ENCODE data around the gene PCDHGA12.
"Not testable (repeated sequence)": the region's sequence is repeated elsewhere in the genome, so short reads cannot be mapped to it uniquely, and the experiment has no call there.

Gene PCDHGA12

GRCh38 chr5:141409598-141410306, 20.6 kb upstream of the PCDHGA12 start:
- no peak for FAIRE-seq

- no peak for FAIRE-seq
These were observed 18.7 kb upstream of the PCDHGA12 start for GRCh38 chr5:141411575-141411974.

- FAIRE-seq = no peak
These were observed 17.3 kb upstream of the PCDHGA12 start, which contains the start of gene PCDHGA10 for GRCh38 chr5:141412854-141413539. Gene PCDHGA10, plus strand, starts transcription at chr5:141412987. Its CDS starts 189 bp downstream, at chr5:141413176.

GRCh38 chr5:141413540-141414069, 16.7 kb upstream of the PCDHGA12 start:
- no peak for FAIRE-seq

- FAIRE-seq = not testable (repeated sequence)
These were observed 15.6 kb upstream of the PCDHGA12 start for GRCh38 chr5:141414548-141415274.

GRCh38 chr5:141415275-141415618, 15.1 kb upstream of the PCDHGA12 start:
- not testable (repeated sequence) for FAIRE-seq

GRCh38 chr5:141417494-141418172, 12.7 kb upstream of the PCDHGA12 start, which contains the start of gene PCDHGB7:
Gene PCDHGB7, plus strand, starts transcription at chr5:141417677. Its CDS starts 183 bp downstream, at chr5:141417860.
- FAIRE-seq = not testable (repeated sequence)

GRCh38 chr5:141419074-141419880, 11.0 kb upstream of the PCDHGA12 start:
- no peak for FAIRE-seq

GRCh38 chr5:141420855-141421488, 9.3 kb upstream of the PCDHGA12 start, which contains the start of gene PCDHGA11:
Gene PCDHGA11, plus strand, starts transcription at chr5:141421051. Its CDS starts 177 bp downstream, at chr5:141421228.
- no peak for FAIRE-seq

- FAIRE-seq = no peak
These were observed 8.8 kb upstream of the PCDHGA12 start for GRCh38 chr5:141421489-141421855.

- no peak for FAIRE-seq
These were observed 7.5 kb upstream of the PCDHGA12 start for GRCh38 chr5:141422742-141423291.

- FAIRE-seq = no peak
These were observed 2.4 kb upstream of the PCDHGA12 start for GRCh38 chr5:141427783-141428426.

GRCh38 chr5:141431286-141431685, 979 bp downstream of the PCDHGA12 start:
- no peak for FAIRE-seq

GRCh38 chr5:141432308-141432707, 2.0 kb downstream of the PCDHGA12 start:
- FAIRE-seq = not testable (repeated sequence)

- not testable (repeated sequence) for FAIRE-seq
These were observed 2.4 kb downstream of the PCDHGA12 start for GRCh38 chr5:141432726-141433125.

- FAIRE-seq = no peak
These were observed 3.7 kb downstream of the PCDHGA12 start for GRCh38 chr5:141434006-141434405.

- FAIRE-seq = no peak
These were observed 6.9 kb downstream of the PCDHGA12 start for GRCh38 chr5:141437221-141437620.

GRCh38 chr5:141439411-141440141, 9.3 kb downstream of the PCDHGA12 start:
- FAIRE-seq = no peak

GRCh38 chr5:141440341-141440740, 10.0 kb downstream of the PCDHGA12 start:
- FAIRE-seq = no peak

Data from colon (tissue), 2 donors.